Stomach (tissue), 9 donors: ENCODE data around the gene SOX8. TPM values are rescaled to one million over a fixed set of nuclear protein-coding genes. Genes with fewer than 3 reads are reported as not detected.

ENCODE experiments used
- DNase-seq, 2 donors: peaks; one replicate each; pipeline versions ENCODE4 v3.0.0 to v3.0.0-alpha.2; 2013 to 2019
- H3K27ac ChIP-seq, 5 donors: fragments of 200-600 bp in 4 of 5; sonication (generic) in 4 of 5; one replicate each; pipeline ENCODE4 v1.5.1; 2013 to 2019; ENCODE audit warnings: mild to moderate bottlenecking in 1 of 5, moderate library complexity in 1 of 5
- H3K27me3 ChIP-seq, 3 donors: fragments of 200-600 bp; sonication (generic); one replicate each; pipeline ENCODE4 v1.5.1; 2017 to 2019; ENCODE audit warnings: mixed run types in 1 of 3
- H3K36me3 ChIP-seq, 4 donors: fragments of 200-600 bp; sonication (generic); 1 replicate in 3 of 4; 2 replicates in 1 of 4; pipeline ENCODE4 v1.5.1; 2016 to 2019
- H3K4me1 ChIP-seq, 4 donors: fragments of 200-600 bp; sonication (generic); one replicate each; pipeline ENCODE4 v1.5.1; 2016 to 2019
- H3K4me3 ChIP-seq, 4 donors: fragments of 200-600 bp; sonication (generic) in 3 of 4; one replicate each; pipeline ENCODE4 v1.5.1; 2016 to 2019; ENCODE audit warnings: mild to moderate bottlenecking in 1 of 4
- H3K9me3 ChIP-seq, 4 donors: fragments of 200-600 bp; sonication (generic); one replicate each; pipeline ENCODE4 v1.5.1; 2016 to 2019
- CTCF ChIP-seq, 7 experiments: fragments of 450-650 bp in 4 of 7; fragments of 200-600 bp in 3 of 7; sonication (generic) in 3 of 7; IDR thresholded peaks; one replicate each; pipeline ENCODE4 v1.5.1; 2016 to 2019; ENCODE audit warnings: antibody characterized with exemption in 7 of 7, control low read depth in 2 of 7, mild to moderate bottlenecking in 1 of 7
- EP300 ChIP-seq: sonication (generic); formaldehyde crosslinking; IDR thresholded peaks from one replicate; pipeline ENCODE4 v1.6.1; 2017; ENCODE audit warnings: antibody characterized with exemption
- POLR2A ChIP-seq, 4 donors: fragments of 450-650 bp; IDR thresholded peaks; one replicate each; pipeline ENCODE4 v1.6.1; 2016; ENCODE audit warnings: antibody characterized with exemption in 4 of 4, control low read depth in 2 of 4, mild to moderate bottlenecking in 1 of 4, moderate library complexity in 1 of 4
- POLR2AphosphoS5 ChIP-seq, 3 donors: sonication (generic); formaldehyde crosslinking; IDR thresholded peaks; one replicate each; pipeline ENCODE4 v1.6.1; 2016; ENCODE audit warnings: antibody characterized with exemption in 3 of 3
- WGBS, 5 donors: extraction: QIAGEN DNeasy Blood & Tissue Kit in 3 of 5; methylation state at CpG; one replicate each; pipeline versions ENCODE4 v1.1.5 to v1.1.7; 2013 to 2018; 5-methylcytosine and 5-hydroxymethylcytosine counted together
- intact Hi-C: fragments of 100-400 bp; cut with DNase I; formaldehyde crosslinking; loops from one replicate; pipeline ENCODE4 v1.15.1; 2023; ENCODE audit warnings: low total_unique reads
- polyA plus RNA-seq, 3 donors: library from polyadenylated mRNA; stranded (reverse); fragments of 200-250 nt; gene quantifications; one replicate each; pipeline ENCODE4 v1.2.3, GENCODE V29; 2013
- total RNA-seq, 5 donors: library from RNA; depleted of rRNA; stranded (reverse); fragments of >200 nt; gene quantifications; one replicate each; pipeline versions ENCODE4 v1.1.0 to v1.2.3, GENCODE V29; 2014 to 2016
- donor health status: healthy with polysubstance abuse.
- donor health status: Bipolar disorder and iron deficiency.
- donor health status: healthy.

Gene SOX8
- total and polyA plus RNA-seq, 8 donors, result 0.45 to 15.1 (median 1.1) TPM; not detected in 3

- no peak overlapping the region for H3K27ac ChIP-seq
- peaks cover 7 to 11% (median 10%) of the 10 kb centered on the region in 4 donors for H3K4me1 ChIP-seq
- no peaks in the 10 kb centered on the region for H3K36me3 ChIP-seq
- intact Hi-C loops, result no loop called here
- H3K4me3 ChIP-seq, result no peak overlapping the region
- WGBS, 5 donors, result 72 to 81% (median 79%) methylated on average over 8 of the region's 8 CpGs
- TF ChIP-seq CTCF (IDR thresholded peaks at IDR 0.05) (no peak), EP300 (no peak), POLR2AphosphoS5 (IDR thresholded peaks at IDR 0.05) (no peak), POLR2A (IDR thresholded peaks at IDR 0.05) (no peak)
- no peaks in the 10 kb centered on the region for H3K9me3 ChIP-seq
- peaks cover 0 to 88% (median 30%) of the 10 kb centered on the region in 3 donors for H3K27me3 ChIP-seq
- DNase-seq, result no peak
Observed at GRCh38 chr16:986411-986810, 4.8 kb downstream of the SOX8 start.

GRCh38 chr16:986925-987582 is 5.5 kb downstream of the SOX8 start:
- Histone ChIP-seq H3K36me3 (no peaks in the 10 kb centered on the region), H3K9me3 (no peaks in the 10 kb centered on the region), H3K27ac (no peak overlapping the region), H3K4me3 (no peak overlapping the region), H3K27me3 (peaks cover 0 to 86% (median 25%) of the 10 kb centered on the region in 3 donors), H3K4me1 (peaks cover 2 to 7% (median 5%) of the 10 kb centered on the region in 4 donors)
- peak in 1 of 2 donors; percentile 66 for DNase-seq
- TF ChIP-seq POLR2AphosphoS5 (IDR thresholded peaks at IDR 0.05) (no peak), EP300 (no peak), POLR2A (IDR thresholded peaks at IDR 0.05) (no peak), CTCF (IDR thresholded peaks at IDR 0.05) (no peak)
- intact Hi-C loops, result no loop called here
- WGBS, 5 donors, result 72 to 84% (median 83%) methylated on average over 29 to 44 of the region's 44 CpGs

- H3K27ac ChIP-seq, result no peak overlapping the region
- no peaks in the 10 kb centered on the region for H3K9me3 ChIP-seq
- no peak overlapping the region for H3K4me3 ChIP-seq
- H3K4me1 ChIP-seq, result no peaks in the 10 kb centered on the region
- intact Hi-C loops, result no loop called here
- DNase-seq, result no peak
- 64 to 86% (median 75%) methylated on average over 15 to 17 of the region's 17 CpGs for WGBS, 5 donors
- peaks cover 0 to 86% (median 16%) of the 10 kb centered on the region in 3 donors for H3K27me3 ChIP-seq
- TF ChIP-seq POLR2A (IDR thresholded peaks at IDR 0.05) (no peak), CTCF (IDR thresholded peaks at IDR 0.05) (no peak), POLR2AphosphoS5 (IDR thresholded peaks at IDR 0.05) (no peak), EP300 (no peak)
- no peaks in the 10 kb centered on the region for H3K36me3 ChIP-seq
Observed at GRCh38 chr16:987906-988305, 6.3 kb downstream of the SOX8 start.

GRCh38 chr16:988471-989353 is 7.1 kb downstream of the SOX8 start:
- H3K27ac ChIP-seq, result no peak overlapping the region
- 59 to 76% (median 72%) methylated on average over 20 to 35 of the region's 35 CpGs for WGBS, 5 donors
- no peaks in the 10 kb centered on the region for H3K36me3 ChIP-seq
- intact Hi-C loops, result no loop called here
- no peaks in the 10 kb centered on the region for H3K9me3 ChIP-seq
- no peaks in the 10 kb centered on the region for H3K4me1 ChIP-seq
- TF ChIP-seq EP300, result no peak
- no peak for TF ChIP-seq POLR2AphosphoS5 (IDR thresholded peaks at IDR 0.05)
- no peak for TF ChIP-seq CTCF (IDR thresholded peaks at IDR 0.05)
- TF ChIP-seq POLR2A (IDR thresholded peaks at IDR 0.05), result no peak
- peaks cover 0 to 80% (median 9%) of the 10 kb centered on the region in 3 donors for H3K27me3 ChIP-seq
- H3K4me3 ChIP-seq, result no peak overlapping the region
- no peak for DNase-seq
